Fibroblast of peridontal ligament (primary cell): ENCODE results near the gene PRR5.

ENCODE experiments used
- DNase-seq: peaks from one replicate; pipeline ENCODE4 v3.0.0-alpha.2; 2010; ENCODE audit errors: extremely low read depth

Gene PRR5

GRCh38 chr22:44692662-44693007, 9.4 kb upstream of the PRR5 start:
- no peak for DNase-seq

DNA sequence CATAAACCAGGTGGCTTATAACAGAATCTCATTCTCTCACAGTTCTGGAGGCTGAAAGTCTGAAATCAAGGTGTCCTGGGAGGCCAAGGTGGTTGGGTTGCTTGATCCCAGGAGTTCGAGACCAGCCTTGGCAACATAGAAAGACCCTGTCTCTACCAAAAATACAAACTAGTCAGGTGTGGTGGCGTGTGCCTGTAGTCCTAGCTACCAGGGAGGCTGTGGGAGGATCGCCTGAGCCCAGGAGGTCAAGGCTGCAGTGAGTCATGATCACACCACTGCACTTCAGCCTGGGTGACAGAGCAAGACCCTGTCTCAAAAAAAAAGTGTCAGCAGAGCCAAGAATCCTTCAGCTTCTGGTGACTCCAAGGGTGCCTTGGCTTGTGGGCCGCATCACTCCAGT, 8.9 kb upstream of the PRR5 start:
- DNase-seq: no peak

DNA sequence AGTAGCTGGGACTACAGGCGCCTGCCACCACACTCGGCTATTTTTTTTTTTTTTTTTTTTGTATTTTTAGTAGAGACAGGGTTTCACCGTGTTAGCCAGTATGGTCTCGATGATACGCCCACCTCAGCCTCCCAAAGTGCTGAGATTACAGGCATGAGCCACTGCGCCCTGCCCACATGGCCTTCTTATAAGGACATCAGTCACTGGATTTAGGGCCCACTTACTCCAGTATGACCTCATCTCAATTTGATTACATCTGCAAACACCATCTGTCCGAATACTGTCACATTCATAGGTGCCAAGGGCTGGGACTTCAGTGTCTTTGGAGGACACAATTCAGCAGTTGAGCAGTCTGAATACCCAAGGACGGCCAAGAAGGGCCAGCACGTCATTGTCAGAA, 8.2 kb upstream of the PRR5 start:
- DNase-seq: no peak

- peak; percentile 67 for DNase-seq
These were observed 4.4 kb upstream of the PRR5 start for GRCh38 chr22:44697423-44698141.

GRCh38 chr22:44698531-44699421, 3.2 kb upstream of the PRR5 start:
- DNase-seq: peak; percentile 92

DNA sequence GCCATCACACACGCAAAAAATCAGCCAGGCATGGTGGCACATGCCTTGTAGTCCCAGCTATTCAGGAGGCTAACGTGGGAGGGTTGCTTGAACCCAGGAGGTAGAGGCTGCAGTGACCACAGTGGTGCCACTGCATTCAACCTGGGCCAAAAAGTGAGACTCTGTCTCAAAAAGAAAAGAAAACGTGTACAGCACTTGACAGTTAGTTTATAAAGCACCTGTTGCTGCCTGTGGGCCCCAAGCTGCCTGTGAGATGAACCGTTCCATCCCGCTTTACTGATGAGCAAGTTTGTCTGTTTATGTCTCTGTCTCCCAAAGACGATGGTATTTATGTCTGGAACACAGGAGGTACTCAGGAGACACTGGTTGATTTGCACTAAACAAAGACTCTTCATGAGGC, 1.5 kb upstream of the PRR5 start:
- DNase-seq: no peak

GRCh38 chr22:44701187-44701790, 715 bp upstream of the PRR5 start:
- DNase-seq: no peak

DNA sequence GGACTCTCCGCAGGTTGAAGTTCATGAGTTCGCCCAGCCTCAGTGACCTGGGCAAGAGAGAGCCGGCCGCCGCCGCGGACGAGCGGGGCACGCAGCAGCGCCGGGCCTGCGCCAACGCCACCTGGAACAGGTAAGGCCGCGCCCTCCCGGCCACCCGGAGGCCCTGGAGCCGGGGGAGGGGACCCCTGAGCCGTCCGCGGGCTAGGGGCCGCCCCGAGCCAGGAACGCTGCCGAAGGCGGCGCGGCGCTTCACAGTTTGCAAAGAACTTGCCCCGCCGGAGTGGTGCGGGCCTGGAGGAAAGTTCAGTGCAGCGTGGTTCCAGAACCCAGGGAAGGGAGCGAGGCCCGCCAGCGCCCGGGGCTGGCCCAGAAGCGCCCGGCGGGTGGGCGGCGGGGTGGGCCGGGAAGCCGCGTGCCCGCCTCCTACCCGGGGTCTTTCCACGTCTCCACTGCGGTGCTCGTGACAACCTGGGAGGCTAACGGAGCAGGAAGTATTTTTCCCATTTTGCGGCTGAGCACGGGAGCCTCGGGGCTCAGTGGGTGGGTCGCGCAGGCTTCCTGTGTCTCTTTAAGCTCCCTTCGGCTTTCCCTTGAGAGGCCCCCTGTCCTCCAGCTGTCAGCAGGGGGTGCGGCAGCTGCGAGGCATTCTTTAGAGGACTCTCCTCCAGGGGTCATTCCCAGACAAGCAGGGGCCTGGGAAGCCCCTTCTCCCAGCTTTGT, 635 bp downstream of the PRR5 start:
- DNase-seq: no peak

DNA sequence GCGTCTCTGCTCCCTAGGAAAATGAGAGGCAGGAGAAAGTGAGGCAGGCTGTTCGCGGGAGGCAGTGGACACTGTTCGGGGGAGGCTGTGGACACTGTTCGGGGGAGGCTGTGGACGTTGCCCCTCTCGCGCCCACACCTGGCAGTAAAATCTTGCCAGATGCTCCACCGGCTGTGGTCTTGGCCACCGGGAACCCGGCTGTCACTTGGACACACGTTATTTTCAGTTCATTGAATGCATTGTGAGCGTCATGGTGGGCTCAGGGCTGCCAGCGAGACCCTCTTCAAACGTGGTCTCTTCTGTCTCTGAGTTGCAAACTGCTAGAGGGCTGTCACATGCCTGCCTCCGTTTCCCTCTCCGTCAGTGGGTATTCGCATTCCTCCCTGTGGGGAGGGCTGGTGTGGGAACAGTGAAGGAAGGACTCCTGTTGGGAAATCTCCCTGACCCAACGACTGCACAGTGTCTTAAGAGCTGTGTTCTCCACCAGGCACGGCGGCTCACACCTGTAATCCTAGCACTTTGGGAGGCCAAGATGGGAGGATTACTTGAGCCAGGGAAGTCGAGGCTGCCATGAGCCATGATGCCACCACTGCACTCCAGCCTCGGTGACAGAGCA, 1.4 kb downstream of the PRR5 start:
- no peak for DNase-seq

DNA sequence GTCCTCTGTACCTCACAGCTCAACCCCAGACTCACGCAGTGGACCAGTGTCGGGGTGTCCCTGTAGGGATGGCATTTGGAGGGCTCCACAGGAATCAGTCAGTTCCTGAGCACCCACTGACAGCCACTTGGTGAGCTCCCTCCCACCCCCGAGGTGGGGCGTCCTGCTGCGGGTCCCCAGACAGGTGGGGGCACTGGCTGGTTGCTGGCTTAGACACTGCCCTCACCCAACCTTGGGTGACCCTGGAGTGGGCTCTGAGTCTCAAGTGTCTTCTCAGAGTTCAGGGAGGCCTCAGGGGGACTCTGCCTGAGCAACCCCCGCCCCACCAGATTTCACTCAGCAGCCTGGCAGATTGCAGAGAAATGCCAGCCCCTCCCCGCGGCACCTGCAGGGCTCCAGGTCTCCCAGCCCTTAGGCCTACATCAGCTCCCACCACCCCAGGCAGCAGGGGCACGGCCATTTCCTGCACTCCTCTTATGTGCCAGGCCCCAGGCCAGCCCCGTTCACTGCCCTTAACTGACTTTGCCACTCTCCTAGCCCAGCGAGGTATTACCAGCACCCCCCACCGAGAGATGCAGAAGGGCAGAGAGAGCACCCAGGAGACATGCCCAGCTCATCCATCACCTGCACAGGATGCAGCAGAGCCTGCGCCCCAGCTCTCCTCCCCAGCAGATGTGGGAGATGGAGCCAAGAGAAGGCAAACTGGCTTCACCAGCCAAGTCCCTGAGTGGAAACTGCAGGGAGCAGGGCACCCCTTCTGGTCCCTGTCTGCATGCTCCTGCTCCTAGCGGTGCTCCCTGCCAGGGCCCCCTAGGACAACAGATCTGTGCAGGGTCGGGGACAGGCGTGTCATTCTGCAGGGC, 2.4 kb downstream of the PRR5 start:
- no peak for DNase-seq

- no peak for DNase-seq
These were observed 3.0 kb downstream of the PRR5 start for GRCh38 chr22:44705022-44705297.

GRCh38 chr22:44706488-44706887, 4.5 kb downstream of the PRR5 start:
- DNase-seq: no peak

DNA sequence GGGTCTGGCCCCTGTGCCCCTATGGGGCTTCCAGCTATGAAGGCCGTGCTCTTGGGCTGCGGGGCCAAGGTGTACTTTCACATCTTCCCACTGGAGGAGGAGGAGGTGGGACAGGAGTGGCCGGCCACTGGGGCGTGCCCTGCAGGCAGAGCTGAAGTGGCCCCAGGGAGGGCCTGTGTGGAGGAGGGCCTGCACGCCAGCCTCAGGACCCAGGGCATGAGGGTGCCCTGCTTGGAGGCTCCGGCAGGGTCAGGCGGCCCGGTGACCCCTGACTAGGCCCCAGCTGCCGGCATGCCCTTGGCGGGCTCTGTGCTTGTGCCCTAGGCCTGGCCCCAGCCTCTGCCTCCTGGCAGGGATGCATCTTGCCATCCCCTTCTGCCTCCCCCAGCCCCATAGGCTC, 5.2 kb downstream of the PRR5 start:
- no peak for DNase-seq

DNA sequence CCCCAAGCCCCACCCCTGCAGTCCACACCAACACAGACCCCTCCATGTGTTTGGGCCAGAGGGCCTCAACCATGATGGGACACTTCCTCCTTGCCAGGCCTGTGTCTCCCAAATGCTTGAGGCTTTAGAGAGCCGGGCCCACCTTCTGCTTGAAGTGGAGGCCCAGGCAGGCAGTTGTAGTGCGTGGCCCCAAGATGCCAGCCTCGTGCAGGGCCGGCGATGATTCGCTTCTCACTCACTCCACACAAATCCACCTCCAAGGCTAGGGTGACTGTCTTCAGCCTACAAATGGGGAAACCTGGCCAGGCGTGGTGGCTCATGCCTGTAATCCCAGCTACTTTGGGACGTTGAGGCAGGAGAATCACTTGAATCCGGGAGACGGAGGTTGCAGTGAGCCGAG, 5.7 kb downstream of the PRR5 start:
- DNase-seq: no peak

- DNase-seq: no peak
These were observed 7.9 kb downstream of the PRR5 start for GRCh38 chr22:44709881-44710392.

DNA sequence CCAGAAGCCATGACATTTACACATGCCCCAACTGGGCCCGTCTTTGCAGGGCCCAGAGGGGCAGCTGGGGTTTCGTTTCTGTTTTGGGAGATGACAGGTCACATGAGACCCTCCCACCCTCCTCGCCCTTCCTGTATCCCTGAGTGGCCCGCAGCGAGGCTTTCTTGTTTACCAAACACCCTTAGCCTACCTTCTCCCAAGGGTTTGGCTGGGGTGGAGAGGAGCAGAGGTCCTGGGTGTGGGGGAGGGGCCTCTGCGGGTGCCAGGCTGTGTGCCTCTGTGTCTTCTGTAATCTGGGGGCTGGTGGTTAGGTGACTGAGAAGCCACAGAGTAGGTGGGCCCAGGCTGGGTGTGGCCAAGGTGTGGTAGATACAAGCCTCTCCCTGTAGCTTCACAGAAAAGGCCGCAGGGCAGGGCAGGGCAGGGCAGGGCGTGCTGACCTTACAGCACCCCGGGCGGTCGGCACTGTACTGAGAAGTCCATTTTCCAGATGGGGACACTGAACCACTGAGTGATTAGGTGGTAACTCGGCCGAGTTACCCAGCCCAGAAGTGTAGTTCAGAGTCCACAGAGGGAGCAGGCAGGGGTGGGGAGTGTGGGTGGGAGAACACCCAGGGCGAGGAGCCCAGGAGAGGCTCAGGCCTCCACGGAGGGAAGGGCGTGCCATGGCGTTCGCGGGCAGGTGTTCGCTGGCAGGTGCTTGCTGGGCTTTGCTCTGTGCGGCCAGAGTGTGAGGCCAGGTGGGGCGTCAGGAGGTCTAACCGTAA, 8.7 kb downstream of the PRR5 start:
- DNase-seq: no peak

DNA sequence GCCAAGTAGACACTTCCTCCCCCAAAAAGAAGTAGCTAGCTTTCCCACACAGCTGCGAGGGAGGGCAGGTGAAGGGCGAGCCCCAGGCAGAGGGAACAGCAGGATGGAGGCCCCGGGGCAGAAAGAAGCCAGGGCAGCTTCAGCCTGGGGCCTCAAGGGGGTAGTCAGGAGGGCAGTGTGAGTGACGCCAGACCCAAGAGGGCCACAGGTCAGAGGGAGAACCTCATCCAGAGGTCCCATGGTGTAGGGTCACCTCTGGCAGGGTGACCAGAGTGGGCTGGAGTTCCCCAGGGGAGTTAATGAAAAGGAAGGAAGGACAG, 9.2 kb downstream of the PRR5 start:
- no peak for DNase-seq

DNA sequence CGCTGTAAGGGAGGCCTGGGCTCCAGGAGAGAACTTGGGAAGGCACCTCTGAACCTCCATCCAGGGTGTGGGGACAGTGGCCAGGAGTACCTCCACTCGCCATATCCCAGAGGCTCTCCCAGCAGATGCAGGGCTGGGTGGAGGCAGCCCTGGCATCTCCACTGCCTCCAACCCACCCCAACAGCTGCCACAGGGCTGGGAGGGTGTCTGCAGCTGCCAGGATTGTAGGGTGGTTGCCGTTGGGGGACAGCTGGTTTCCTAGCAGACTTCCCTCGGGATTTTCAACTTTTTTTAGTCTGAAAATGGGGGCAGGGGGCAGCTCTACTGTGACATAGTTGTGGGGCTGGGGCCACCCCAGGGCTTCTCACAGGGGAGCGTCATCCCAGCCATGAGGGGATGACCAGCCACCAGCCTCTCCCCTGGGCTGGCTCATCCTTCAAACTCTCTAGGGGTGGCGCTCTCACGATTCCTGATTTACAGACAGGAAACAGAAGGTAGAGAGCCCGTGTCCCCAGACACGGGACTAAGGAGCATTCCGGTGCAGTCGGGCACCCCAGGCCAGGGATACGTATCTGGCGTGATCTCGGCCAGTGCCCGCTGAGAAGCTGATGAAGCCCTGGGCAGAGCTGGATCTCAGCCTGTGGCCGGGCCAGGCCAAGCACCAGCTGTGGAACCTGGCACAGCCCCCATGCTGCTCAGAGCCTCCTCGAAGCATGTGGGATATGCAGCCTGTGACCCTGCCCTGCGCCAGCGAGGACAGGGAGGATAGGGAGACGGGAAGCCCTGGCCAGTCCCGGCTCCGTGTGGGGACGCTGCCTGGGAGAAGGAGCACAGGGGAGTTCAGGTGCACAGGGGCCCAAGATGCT, 9.9 kb downstream of the PRR5 start:
- DNase-seq: no peak

GRCh38 chr22:44712962-44713361, 11.0 kb downstream of the PRR5 start:
- no peak for DNase-seq
